ENCODE results near the gene FAM83F.

The FAM83F gene

GRCh38 chr22:39965748-39966147 lies 29.0 kb upstream of the FAM83F start:
- no peak for DNase-seq (ENCODE audit: low read depth in 2 of 3, low spot score in 1 of 3)

GRCh38 chr22:39966470-39966869 lies 28.3 kb upstream of the FAM83F start:
- no peak for DNase-seq (ENCODE audit: low read depth in 2 of 3, low spot score in 1 of 3)

- no peak for DNase-seq (ENCODE audit: low read depth in 2 of 3, low spot score in 1 of 3)
Measured at GRCh38 chr22:39967103-39967829, 27.5 kb upstream of the FAM83F start.

- no peak for DNase-seq (ENCODE audit: low read depth in 2 of 3, low spot score in 1 of 3)
Measured at GRCh38 chr22:39967996-39968972, 26.5 kb upstream of the FAM83F start.

- DNase-seq (ENCODE audit: low read depth in 2 of 3, low spot score in 1 of 3), result no peak
Measured at GRCh38 chr22:39970742-39971141, 24.0 kb upstream of the FAM83F start.

- DNase-seq (ENCODE audit: low read depth in 2 of 3, low spot score in 1 of 3), result no peak
Measured at GRCh38 chr22:39972641-39973040, 22.1 kb upstream of the FAM83F start.

GRCh38 chr22:39973656-39974055 lies 21.1 kb upstream of the FAM83F start:
- DNase-seq (ENCODE audit: low read depth in 2 of 3, low spot score in 1 of 3), result no peak

- DNase-seq (ENCODE audit: low read depth in 2 of 3, low spot score in 1 of 3), result no peak
Measured at GRCh38 chr22:39974065-39974464, 20.7 kb upstream of the FAM83F start.

GRCh38 chr22:39979048-39979447 lies 15.7 kb upstream of the FAM83F start:
- DNase-seq (ENCODE audit: low read depth in 2 of 3, low spot score in 1 of 3), result no peak

GRCh38 chr22:39979458-39979857 lies 15.3 kb upstream of the FAM83F start:
- no peak for DNase-seq (ENCODE audit: low read depth in 2 of 3, low spot score in 1 of 3)

- no peak for DNase-seq (ENCODE audit: low read depth in 2 of 3, low spot score in 1 of 3)
Measured at GRCh38 chr22:39980596-39980995, 14.2 kb upstream of the FAM83F start.

GRCh38 chr22:39983346-39983745 lies 11.4 kb upstream of the FAM83F start:
- no peak for DNase-seq (ENCODE audit: low read depth in 2 of 3, low spot score in 1 of 3)

GRCh38 chr22:39984006-39984405 lies 10.7 kb upstream of the FAM83F start:
- no peak for DNase-seq (ENCODE audit: low read depth in 2 of 3, low spot score in 1 of 3)

GRCh38 chr22:39984746-39985145 lies 10.0 kb upstream of the FAM83F start:
- DNase-seq (ENCODE audit: low read depth in 2 of 3, low spot score in 1 of 3), result no peak

- DNase-seq (ENCODE audit: low read depth in 2 of 3, low spot score in 1 of 3), result no peak
Measured at GRCh38 chr22:39985383-39986035, 9.2 kb upstream of the FAM83F start.

- DNase-seq (ENCODE audit: low read depth in 2 of 3, low spot score in 1 of 3), result no peak
Measured at GRCh38 chr22:39988386-39989114, 6.2 kb upstream of the FAM83F start.

GRCh38 chr22:39989633-39990032 lies 5.1 kb upstream of the FAM83F start:
- no peak for DNase-seq (ENCODE audit: low read depth in 2 of 3, low spot score in 1 of 3)

GRCh38 chr22:39990686-39991085 lies 4.1 kb upstream of the FAM83F start:
- DNase-seq (ENCODE audit: low read depth in 2 of 3, low spot score in 1 of 3), result no peak

- DNase-seq (ENCODE audit: low read depth in 2 of 3, low spot score in 1 of 3), result no peak
Measured at GRCh38 chr22:39991159-39991860, 3.4 kb upstream of the FAM83F start.

- DNase-seq (ENCODE audit: low read depth in 2 of 3, low spot score in 1 of 3), result no peak
Measured at GRCh38 chr22:39992088-39992826, 2.5 kb upstream of the FAM83F start.

Measured in stimulated activated CD4-positive, alpha-beta T cell treated with anti-CD3 and anti-CD28 coated beads, Interleukin-12 subunit alpha, Interleukin-12 subunit beta, amount 100 ng/mL, for 48 hours (primary cell).